ENCODE data around the gene CHRNA5.
A peak's percentile ranks its signal among the peaks of the same experiment; 100 is the strongest.
"Not testable (repeated sequence)": the region's sequence is repeated elsewhere in the genome, so short reads cannot be mapped to it uniquely, and the experiment has no call there.

CHRNA5 gene

DNA sequence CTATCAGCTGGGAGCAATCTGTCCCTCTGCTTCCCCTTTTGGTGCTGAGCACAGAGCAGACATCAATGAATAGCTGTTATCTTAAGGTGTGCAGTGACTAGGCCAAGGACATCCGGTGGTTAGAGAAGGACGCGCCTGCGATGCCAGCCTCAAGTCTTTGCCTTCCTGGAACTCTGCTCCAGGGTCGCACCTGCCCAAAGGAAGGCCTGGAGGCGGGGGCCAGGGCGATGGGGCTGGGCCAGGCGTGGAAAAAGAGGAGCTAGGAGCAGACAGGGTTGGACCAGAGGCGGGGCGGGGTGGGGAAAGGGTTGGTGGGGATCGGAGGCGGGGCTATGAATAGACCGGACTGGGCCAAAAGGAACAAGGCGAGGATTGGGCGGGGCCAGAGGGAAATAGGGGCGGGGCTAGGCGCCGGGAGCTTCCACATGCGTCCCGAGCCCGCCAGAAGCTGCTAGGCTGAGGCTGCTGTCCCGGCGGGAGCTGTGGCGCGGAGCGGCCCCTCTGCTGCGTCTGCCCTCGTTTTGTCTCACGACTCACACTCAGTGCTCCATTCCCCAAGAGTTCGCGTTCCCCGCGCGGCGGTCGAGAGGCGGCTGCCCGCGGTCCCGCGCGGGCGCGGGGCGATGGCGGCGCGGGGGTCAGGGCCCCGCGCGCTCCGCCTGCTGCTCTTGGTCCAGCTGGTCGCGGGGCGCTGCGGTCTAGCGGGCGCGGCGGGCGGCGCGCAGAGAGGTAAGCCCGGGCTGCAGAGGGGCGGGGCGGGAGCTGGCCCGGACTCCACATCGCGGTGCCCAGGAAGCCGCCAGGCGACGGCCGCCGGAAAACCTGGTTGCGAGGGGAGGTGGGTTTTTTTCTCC is at the start of gene CHRNA5:
Gene CHRNA5, plus strand, starts transcription at position 424 of the 854 bp plus-strand sequence. Its CDS starts 200 bp downstream, at position 624.
- H3K27me3 Mint-ChIP-seq (ENCODE audit: low read depth): peaks cover 22% of the 10 kb centered on the region
- H3K27ac Mint-ChIP-seq: peak within 1 kb of the TSS; percentile 60
- peak within 1 kb of the TSS; percentile 88 for H3K4me3 Mint-ChIP-seq
- H3K36me3 Mint-ChIP-seq (ENCODE audit: low read depth): no peaks in the 10 kb centered on the region
- H3K9me3 Mint-ChIP-seq: no peaks in the 10 kb centered on the region
- H3K4me1 Mint-ChIP-seq (ENCODE audit: low read depth): peaks cover 25% of the 10 kb centered on the region
- DNase-seq (ENCODE audit: low spot score): peak; percentile 66

DNA sequence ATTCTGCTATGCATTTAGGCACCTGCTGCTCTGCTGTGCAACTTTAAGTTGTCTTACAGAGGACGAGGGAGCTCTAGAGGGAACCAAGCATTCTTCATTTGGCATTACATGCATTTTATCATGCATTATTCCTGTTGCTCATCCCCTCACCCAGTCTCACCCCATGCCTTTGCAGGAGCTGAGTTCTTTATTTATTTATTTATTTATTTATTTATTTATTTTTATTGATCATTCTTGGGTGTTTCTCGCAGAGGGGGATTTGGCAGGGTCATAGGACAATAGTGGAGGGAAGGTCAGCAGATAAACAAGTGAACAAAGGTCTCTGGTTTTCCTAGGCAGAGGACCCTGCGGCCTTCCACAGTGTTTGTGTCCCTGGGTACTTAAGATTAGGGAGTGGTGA is 45.3 kb upstream of the CHRNA5 start:
- not testable (repeated sequence) for DNase-seq (ENCODE audit: low spot score); H3K36me3 Mint-ChIP-seq (ENCODE audit: low read depth); H3K27me3 Mint-ChIP-seq (ENCODE audit: low read depth); H3K27ac Mint-ChIP-seq; H3K4me3 Mint-ChIP-seq; H3K4me1 Mint-ChIP-seq (ENCODE audit: low read depth); H3K9me3 Mint-ChIP-seq

DNA sequence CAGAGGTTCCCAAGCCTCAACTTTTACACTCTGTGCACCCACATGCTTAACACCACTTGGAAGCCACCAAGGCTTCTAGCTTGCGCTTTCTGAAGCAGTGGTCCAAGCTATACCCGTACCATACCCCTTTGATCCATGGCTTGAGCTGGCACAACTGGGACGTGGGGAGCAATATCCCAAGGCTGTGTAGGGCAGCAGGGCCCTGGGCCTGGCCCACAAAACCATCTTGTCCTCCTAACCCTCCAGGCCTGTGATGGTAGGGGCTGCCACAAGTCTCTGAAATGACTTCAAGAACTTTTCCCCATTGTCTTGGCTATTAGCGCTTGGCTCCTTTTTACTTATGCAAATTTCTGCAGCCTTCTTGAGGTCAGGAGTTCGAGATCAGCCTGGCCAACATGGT is 41.1 kb upstream of the CHRNA5 start:
- no peak overlapping the region for H3K27ac Mint-ChIP-seq
- no peak for DNase-seq (ENCODE audit: low spot score)
- H3K27me3 Mint-ChIP-seq (ENCODE audit: low read depth): no peaks in the 10 kb centered on the region
- no peaks in the 10 kb centered on the region for H3K36me3 Mint-ChIP-seq (ENCODE audit: low read depth)
- H3K4me1 Mint-ChIP-seq (ENCODE audit: low read depth): no peaks in the 10 kb centered on the region
- H3K4me3 Mint-ChIP-seq: no peak overlapping the region
- H3K9me3 Mint-ChIP-seq: no peaks in the 10 kb centered on the region

DNA sequence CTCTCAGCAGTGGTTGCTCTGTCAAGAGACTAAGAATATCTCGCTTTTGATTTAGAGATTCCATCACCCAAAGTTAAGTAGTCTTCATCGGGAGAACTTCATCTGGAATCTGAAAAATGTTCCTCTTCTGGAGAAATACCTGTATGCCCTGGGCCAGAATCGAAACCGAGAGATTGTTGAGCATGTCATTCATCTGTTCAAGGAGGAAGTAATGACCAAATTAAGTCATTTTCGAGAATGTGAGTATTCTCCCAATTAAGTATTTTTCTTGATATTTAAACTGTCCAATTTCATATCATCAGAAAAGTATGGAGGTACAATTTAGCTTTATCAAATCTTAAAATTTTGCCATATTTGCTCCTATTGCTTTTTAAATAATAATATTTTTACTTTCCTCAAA is 38.0 kb upstream of the CHRNA5 start:
- H3K36me3 Mint-ChIP-seq (ENCODE audit: low read depth): no peaks in the 10 kb centered on the region
- DNase-seq (ENCODE audit: low spot score): no peak
- no peak overlapping the region for H3K27ac Mint-ChIP-seq
- no peaks in the 10 kb centered on the region for H3K9me3 Mint-ChIP-seq
- no peak overlapping the region for H3K4me3 Mint-ChIP-seq
- no peaks in the 10 kb centered on the region for H3K27me3 Mint-ChIP-seq (ENCODE audit: low read depth)
- no peaks in the 10 kb centered on the region for H3K4me1 Mint-ChIP-seq (ENCODE audit: low read depth)

DNA sequence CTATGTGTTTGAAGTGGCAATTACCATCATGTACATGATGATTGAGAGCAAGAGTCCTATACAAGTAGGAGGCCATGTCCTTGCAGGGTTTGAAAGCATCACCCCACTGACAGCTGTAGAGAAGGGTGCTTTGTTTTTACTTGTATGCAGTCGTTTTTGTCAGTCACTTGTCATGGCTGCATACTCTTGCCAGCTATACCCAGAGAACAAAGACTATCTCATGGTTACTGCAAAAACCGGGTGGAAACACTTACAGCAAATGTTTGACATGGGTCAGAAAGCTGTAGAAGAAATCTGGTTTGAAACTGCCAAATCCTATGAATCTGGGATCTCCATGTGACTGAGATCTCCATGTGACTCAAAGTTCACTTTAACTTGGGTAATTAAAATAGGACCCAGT is 32.0 kb upstream of the CHRNA5 start:
- DNase-seq (ENCODE audit: low spot score): no peak

DNA sequence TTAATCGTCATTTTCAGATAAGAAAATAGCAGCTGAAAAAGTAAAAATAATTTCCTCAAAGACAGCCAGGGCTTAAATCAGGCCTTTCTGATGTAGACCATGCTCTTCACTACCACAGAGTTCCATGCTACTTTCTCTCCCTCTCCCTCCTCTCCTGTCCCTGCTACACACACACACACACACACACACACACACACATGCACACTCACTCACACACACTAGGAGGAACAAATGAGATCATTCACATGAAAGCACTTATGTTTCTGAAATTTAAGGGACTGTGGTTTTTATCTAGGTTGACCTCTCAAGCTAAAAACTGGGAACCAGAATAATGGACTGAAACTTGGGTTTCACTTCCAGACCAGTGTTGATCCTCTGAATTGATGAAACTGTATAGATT is 29.2 kb upstream of the CHRNA5 start:
- DNase-seq (ENCODE audit: low spot score): no peak

More for the DNA sequence above, 32.0 kb upstream of the CHRNA5 start:
- H3K27ac Mint-ChIP-seq: no peak overlapping the region
- no peaks in the 10 kb centered on the region for H3K4me1 Mint-ChIP-seq (ENCODE audit: low read depth)
- no peaks in the 10 kb centered on the region for H3K36me3 Mint-ChIP-seq (ENCODE audit: low read depth)
- no peak overlapping the region for H3K4me3 Mint-ChIP-seq
- no peaks in the 10 kb centered on the region for H3K9me3 Mint-ChIP-seq
- H3K27me3 Mint-ChIP-seq (ENCODE audit: low read depth): peaks cover 3% of the 10 kb centered on the region

DNA sequence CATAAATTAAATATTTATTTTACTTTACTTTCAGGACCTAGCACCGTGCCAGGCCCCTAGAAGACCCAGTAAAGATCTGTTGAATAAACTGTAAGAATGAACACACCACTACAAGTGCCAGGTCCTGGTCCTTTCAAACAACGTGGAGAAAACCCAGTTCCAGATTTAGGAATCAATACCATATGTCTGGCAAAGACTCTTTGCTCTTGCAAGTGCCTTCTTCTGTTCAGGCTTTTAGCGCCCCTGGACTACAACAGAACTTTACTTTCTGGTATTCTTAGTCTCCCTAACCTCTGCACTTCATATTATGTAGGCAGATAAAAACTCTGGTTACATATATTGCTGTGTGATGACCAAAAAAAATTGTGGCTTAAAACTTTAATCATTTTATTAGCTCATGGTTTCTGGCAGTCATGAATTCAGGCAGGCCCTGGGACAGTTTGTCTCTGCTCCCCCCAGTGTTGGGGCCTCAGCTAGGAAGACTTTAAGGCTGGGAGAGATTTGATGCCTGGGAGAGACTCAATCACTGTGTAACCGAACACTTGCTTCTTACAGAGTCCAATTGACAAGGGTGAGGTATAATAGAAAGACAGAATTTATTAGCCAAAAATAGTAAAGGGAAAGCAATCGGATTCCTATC is 27.9 kb upstream of the CHRNA5 start:
- Mint-ChIP-seq H3K27ac (no peak overlapping the region), H3K4me1 (ENCODE audit: low read depth) (peaks cover 19% of the 10 kb centered on the region), H3K9me3 (no peaks in the 10 kb centered on the region), H3K27me3 (ENCODE audit: low read depth) (peaks cover 3% of the 10 kb centered on the region), H3K36me3 (ENCODE audit: low read depth) (peaks cover 12% of the 10 kb centered on the region), H3K4me3 (no peak overlapping the region)
- no peak for DNase-seq (ENCODE audit: low spot score)

More for the DNA sequence above, 29.2 kb upstream of the CHRNA5 start:
- Mint-ChIP-seq H3K4me3 (no peak overlapping the region), H3K27me3 (ENCODE audit: low read depth) (peaks cover 3% of the 10 kb centered on the region), H3K9me3 (no peaks in the 10 kb centered on the region), H3K4me1 (ENCODE audit: low read depth) (peaks cover 10% of the 10 kb centered on the region), H3K36me3 (ENCODE audit: low read depth) (peaks cover 2% of the 10 kb centered on the region), H3K27ac (no peak overlapping the region)

DNA sequence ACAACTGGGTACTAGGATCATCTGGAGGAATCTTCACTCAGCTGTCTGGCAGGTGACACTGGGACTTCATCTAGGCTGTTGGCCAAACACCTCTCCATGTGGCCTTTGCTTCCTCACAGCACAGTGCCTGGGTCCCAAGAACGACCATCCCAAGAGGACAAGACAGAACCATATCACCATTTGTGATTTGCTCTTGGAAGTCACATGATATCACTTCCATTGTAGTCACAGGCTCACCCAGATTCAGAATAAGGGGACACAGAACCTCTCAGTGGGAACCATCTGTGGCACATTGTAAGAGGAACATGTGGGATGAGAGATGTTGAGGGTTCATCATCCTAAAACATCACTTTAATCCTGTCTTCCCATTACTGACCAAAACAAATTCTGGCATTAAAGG is 27.0 kb upstream of the CHRNA5 start:
- peaks cover 21% of the 10 kb centered on the region for H3K36me3 Mint-ChIP-seq (ENCODE audit: low read depth)
- H3K27ac Mint-ChIP-seq: no peak overlapping the region
- no peak for DNase-seq (ENCODE audit: low spot score)
- H3K4me3 Mint-ChIP-seq: no peak overlapping the region
- peaks cover 26% of the 10 kb centered on the region for H3K4me1 Mint-ChIP-seq (ENCODE audit: low read depth)
- H3K9me3 Mint-ChIP-seq: no peaks in the 10 kb centered on the region
- peaks cover 3% of the 10 kb centered on the region for H3K27me3 Mint-ChIP-seq (ENCODE audit: low read depth)

DNA sequence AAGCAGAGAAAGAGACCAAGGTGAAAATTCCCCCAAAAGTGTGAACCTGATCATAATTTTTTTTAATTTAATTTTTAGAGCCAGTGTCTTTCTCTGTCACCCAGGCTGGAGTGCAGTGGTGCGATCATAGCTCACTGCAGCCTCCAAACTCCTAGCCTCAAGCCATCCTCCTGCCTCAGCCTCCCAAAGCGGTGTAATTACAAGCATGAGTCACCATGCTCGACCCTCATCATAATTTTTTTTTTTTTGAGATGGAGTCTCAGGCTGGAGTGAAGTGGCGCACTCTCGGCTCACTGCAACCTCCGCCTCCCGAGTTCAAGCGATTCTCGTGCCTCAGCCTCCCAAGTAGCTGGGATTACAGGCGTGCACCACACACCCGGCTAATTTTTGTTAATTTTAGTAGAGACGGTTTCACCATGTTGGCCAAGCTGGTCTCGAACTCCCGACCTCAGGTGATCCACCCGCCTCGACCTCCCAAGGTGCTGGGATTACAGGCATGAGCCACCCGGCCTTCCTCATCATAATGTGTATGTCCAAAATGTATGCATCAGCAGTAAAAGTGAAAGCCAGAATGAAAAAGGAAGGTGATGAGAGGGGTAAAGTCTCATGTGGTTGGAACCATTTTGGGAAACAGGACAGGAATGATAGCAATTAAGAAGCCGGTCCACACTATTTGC is 25.7 kb upstream of the CHRNA5 start:
- not testable (repeated sequence) for DNase-seq (ENCODE audit: low spot score); H3K27me3 Mint-ChIP-seq (ENCODE audit: low read depth); H3K9me3 Mint-ChIP-seq
- H3K4me1 Mint-ChIP-seq (ENCODE audit: low read depth): peaks cover 29% of the 10 kb centered on the region
- H3K4me3 Mint-ChIP-seq: peak overlapping the region; percentile 91
- peak overlapping the region; percentile 97 for H3K27ac Mint-ChIP-seq
- H3K36me3 Mint-ChIP-seq (ENCODE audit: low read depth): peaks cover 27% of the 10 kb centered on the region

DNA sequence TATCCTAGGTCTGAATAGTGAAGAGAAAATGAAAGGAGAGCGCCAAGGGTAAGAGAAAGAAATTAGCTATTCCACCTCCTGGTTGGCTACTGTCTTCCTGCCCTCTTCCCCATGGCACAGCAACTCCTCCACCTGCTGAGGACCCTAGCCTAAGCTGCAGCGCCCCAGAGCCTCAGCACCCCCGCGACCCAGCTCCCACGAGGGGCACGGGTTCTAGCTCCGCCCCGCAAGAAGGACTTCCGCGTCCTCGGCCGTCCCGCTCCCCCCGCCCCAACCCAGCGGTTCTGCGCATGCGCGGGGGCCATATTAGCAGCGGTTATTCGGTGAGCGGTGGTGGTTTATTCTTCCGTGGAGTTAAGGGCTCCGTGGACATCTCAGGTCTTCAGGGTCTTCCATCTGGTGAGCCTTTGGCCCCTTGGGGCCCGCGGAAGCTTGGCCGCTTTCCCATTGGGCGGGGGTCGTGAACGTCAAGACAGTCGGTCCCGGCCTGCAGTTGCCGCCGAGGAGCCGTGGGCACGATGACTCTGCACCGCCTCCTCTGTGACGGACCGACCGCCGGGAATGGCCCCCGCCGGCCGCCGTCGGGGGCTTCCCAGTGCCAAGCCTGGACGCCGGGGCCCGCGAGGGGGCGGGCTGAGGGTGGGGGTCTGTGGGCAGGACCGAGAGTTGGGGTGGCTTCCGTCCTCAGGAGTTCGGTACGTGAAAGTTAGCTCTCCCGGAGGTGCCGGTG is 25.0 kb upstream of the CHRNA5 start, which contains the start of gene PSMA4:
Gene PSMA4, plus strand, starts transcription at position 304 of the 730 bp plus-strand sequence. CDS start 1,484 bp downstream, outside the sequence.
- Mint-ChIP-seq H3K27me3 (ENCODE audit: low read depth) (no peaks in the 10 kb centered on the region), H3K27ac (peak within 1 kb of the TSS; percentile 97), H3K4me3 (peak within 1 kb of the TSS; percentile 91), H3K4me1 (ENCODE audit: low read depth) (peaks cover 30% of the 10 kb centered on the region), H3K36me3 (ENCODE audit: low read depth) (peaks cover 31% of the 10 kb centered on the region), H3K9me3 (no peaks in the 10 kb centered on the region)
- peak; percentile 92 for DNase-seq (ENCODE audit: low spot score)

DNA sequence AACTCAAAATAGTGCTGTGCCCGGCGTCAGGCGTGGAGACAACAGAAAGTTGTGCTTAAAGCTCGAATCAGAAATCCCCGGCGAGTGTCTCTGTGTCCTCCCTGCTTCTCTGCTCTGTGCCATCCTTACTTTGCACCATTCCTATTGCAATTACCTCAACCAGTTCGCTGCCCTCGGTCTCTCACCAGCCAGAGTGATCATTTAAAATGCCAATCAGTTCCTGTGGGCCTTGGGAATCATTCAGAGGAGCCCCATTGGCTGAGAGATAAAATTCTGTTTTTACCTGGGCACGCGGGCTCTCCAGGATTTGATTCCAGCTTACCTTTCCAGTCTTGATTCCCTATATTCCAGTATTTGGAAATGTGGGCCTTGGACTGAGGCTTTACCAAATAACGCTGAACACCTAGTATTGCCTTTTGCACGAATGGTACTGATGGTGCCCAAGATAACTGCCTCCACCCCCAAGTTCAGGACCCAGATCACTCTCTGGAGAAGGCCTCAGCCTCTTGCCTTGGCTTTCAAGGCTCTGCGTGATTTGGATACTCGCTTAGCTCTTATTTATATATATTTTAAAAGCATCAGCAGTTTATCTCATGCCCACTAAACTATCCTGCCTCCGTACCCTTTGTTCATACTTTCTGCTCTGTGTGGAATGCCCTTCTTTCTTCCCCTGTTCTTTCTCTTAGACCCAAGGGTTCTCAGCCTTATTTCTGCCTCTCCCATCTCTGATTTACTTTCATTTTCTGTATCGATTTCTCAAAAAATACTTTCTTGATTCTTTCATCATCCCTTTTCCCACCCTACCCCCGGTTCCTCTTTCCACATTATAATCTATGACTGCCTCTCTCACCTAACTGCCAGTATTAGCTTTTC is 24.2 kb upstream of the CHRNA5 start:
- peak overlapping the region; percentile 91 for H3K4me3 Mint-ChIP-seq
- H3K9me3 Mint-ChIP-seq: no peaks in the 10 kb centered on the region
- peaks cover 39% of the 10 kb centered on the region for H3K36me3 Mint-ChIP-seq (ENCODE audit: low read depth)
- peak overlapping the region; percentile 97 for H3K27ac Mint-ChIP-seq
- no peaks in the 10 kb centered on the region for H3K27me3 Mint-ChIP-seq (ENCODE audit: low read depth)
- H3K4me1 Mint-ChIP-seq (ENCODE audit: low read depth): peaks cover 30% of the 10 kb centered on the region
- DNase-seq (ENCODE audit: low spot score): peak; percentile 20

DNA sequence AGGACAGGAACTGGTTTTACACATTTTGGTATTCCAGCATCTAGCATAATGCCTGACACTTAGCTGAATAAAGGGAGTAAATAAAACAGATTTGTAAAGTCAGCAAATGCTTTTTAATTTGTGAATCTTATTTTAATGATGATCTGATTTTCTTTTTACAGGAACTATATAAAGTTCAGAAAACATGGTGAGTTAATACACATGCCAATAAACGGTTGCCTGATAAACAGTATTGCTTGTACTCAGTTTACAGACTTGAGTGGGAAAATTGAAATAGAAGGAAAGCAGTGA is 23.6 kb upstream of the CHRNA5 start:
- Mint-ChIP-seq H3K4me3 (peak overlapping the region; percentile 91), H3K4me1 (ENCODE audit: low read depth) (peaks cover 30% of the 10 kb centered on the region), H3K27me3 (ENCODE audit: low read depth) (no peaks in the 10 kb centered on the region), H3K27ac (peak overlapping the region; percentile 97), H3K9me3 (no peaks in the 10 kb centered on the region), H3K36me3 (ENCODE audit: low read depth) (peaks cover 42% of the 10 kb centered on the region)
- DNase-seq (ENCODE audit: low spot score): no peak

DNA sequence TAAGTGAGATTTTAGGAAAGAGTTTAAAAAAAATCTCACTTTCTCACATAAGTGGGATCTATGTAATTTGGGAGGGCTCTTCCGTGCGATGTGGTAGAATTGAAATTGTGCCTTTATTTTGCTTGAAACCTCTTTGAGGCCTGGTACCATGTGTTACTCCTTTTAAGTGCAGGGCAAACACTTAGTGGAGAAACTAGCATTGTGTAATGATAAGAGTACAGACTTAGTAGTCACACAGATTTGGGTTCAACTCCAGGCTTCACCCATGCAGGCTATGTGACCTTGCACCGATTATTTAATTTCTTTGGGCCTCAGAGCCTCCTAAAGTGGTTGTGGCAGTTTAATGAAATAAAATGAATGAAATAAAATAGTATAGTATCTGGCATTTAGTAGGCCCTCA is 22.7 kb upstream of the CHRNA5 start:
- Mint-ChIP-seq H3K27me3 (ENCODE audit: low read depth) (no peaks in the 10 kb centered on the region), H3K4me1 (ENCODE audit: low read depth) (peaks cover 30% of the 10 kb centered on the region), H3K9me3 (no peaks in the 10 kb centered on the region), H3K4me3 (peak overlapping the region; percentile 91), H3K36me3 (ENCODE audit: low read depth) (peaks cover 49% of the 10 kb centered on the region), H3K27ac (peak overlapping the region; percentile 72)
- no peak for DNase-seq (ENCODE audit: low spot score)
